ENCODE measurements around the gene AK9.

DNA sequence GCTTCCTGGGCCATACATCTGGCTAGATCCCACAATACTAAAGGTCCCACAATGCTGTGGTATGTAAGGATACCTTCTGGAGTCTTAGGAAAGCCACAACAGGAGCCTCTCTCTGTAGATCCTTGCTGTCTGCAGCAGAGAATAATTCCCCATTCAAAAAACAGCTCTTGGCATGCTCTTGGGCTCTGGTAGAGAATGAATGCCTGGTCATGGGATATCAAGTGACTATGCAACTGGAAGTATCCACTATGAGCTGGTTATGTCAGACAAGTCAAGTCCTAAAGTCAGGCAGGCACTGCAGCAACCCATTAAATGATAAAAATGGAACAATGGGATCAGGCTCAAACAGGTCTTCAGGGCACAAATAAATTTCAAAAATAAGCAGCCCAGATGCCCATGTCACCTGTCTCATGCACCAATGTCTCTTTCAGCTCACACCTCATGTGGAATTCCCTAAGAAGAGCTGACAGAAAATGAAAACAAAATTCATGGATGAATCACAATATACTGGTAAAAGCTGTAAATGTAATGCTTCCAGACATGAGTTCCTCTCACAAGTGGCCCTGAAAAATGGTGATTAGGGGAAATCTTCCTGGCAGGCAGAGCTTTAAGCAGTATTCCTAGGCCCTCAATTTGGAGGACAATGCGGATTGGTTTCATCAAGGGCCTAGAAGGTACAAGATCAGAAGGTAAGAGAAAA, 4.3 kb downstream of the AK9 start:
- no peak for TF ChIP-seq TAF1 (IDR thresholded peaks at IDR 0.05; ENCODE audit: borderline replicate concordance, insufficient read depth, low read length)
- no peak for TF ChIP-seq POLR2AphosphoS5 (IDR thresholded peaks at IDR 0.05; ENCODE audit: low read depth, low read length)
